Osteoblast (primary cell): Measurements from ENCODE around the gene WNT3A. TPM values are rescaled to one million over a fixed set of nuclear protein-coding genes. Genes with fewer than 3 reads are reported as not detected.

Experiments
- DNase-seq: peaks from one replicate; pipeline ENCODE4 v3.0.0; 2011; ENCODE audit warnings: low spot score, mixed read lengths; ENCODE audit not compliant: insufficient read length; ENCODE audit errors: missing footprints
- H2AFZ ChIP-seq: 2 replicates; pipeline ENCODE4 v1.6.0; 2011; ENCODE audit warnings: mild to moderate bottlenecking, low read length
- H3K27ac ChIP-seq: 2 replicates; pipeline ENCODE4 v1.5.1; 2011; ENCODE audit warnings: mild to moderate bottlenecking, low read depth, low read length, moderate library complexity
- H3K27me3 ChIP-seq: 2 replicates; pipeline ENCODE4 v1.6.0; 2012; ENCODE audit warnings: mild to moderate bottlenecking, control low read depth, inconsistent platforms, low read length, moderate library complexity; ENCODE audit not compliant: insufficient read depth
- H3K36me3 ChIP-seq: 2 replicates; pipeline ENCODE4 v1.5.1; 2011; ENCODE audit warnings: mild to moderate bottlenecking, low read length, control low read depth, moderate library complexity; ENCODE audit not compliant: insufficient read depth
- H3K4me1 ChIP-seq: 2 replicates; pipeline ENCODE4 v1.5.1; 2011; ENCODE audit warnings: mild to moderate bottlenecking, low read length, control low read depth, moderate library complexity; ENCODE audit not compliant: insufficient read depth
- H3K4me2 ChIP-seq: 2 replicates; pipeline ENCODE4 v1.6.0; 2011; ENCODE audit warnings: mild to moderate bottlenecking, low read length; ENCODE audit not compliant: insufficient read depth
- H3K4me3 ChIP-seq: fragments of 200-600 bp; sonication (generic); 3 replicates; pipeline ENCODE4 v1.5.1; 2012; ENCODE audit warnings: mild to moderate bottlenecking, low read length, inconsistent platforms; ENCODE audit not compliant: insufficient read depth
- H3K79me2 ChIP-seq: 2 replicates; pipeline ENCODE4 v1.6.0; 2012; ENCODE audit warnings: mild to moderate bottlenecking, low read length, control low read depth, inconsistent platforms; ENCODE audit not compliant: insufficient read depth
- H3K9me3 ChIP-seq: 2 replicates; pipeline ENCODE4 v1.5.1; 2011; ENCODE audit warnings: low read depth, low read length, control low read depth
- H4K20me1 ChIP-seq: 2 replicates; pipeline ENCODE4 v1.6.0; 2012; ENCODE audit warnings: mild to moderate bottlenecking, low read length, control low read depth; ENCODE audit not compliant: insufficient read depth
- total RNA-seq: library from RNA; depleted of rRNA; stranded (reverse); fragments of >200 nt; gene quantifications from 2 replicates; pipeline ENCODE4 v1.2.3, GENCODE V29; 2012
- TF ChIP-seq, protein P1 (sequence below): IDR thresholded peaks from 2 replicates; pipeline ENCODE4 v1.5.1; 2011; ENCODE audit warnings: mild to moderate bottlenecking, low read depth, low read length, moderate library complexity; ENCODE audit errors: extremely low read depth

The WNT3A gene
- total RNA-seq, 1 donor = not detected

DNA sequence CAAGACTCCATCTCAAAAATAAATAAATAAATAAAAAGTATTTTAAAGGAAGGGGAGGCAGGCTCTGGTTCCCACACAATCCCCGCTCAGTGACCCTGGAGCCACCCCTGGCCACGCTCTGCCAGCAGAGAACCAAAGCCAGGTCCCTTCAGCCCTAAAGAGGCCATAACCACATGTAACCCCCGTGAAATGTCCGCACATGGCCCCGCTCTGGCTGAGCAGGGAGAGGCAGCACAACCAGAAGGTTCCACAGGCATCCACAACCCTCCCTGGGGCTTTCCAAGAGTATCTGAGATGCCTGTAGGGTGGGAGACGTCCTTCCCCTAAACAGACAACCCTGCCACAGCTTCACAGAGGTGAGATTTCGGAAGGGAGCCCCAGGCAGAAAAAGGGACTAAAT lies 74.3 kb downstream of the WNT3A start:
- Histone ChIP-seq H2AFZ (no peak overlapping the region), H3K36me3 (peaks cover 6% of the 10 kb centered on the region), H3K9me3 (no peaks in the 10 kb centered on the region), H4K20me1 (peaks cover 77% of the 10 kb centered on the region), H3K27ac (peak overlapping the region; percentile 30), H3K27me3 (no peaks in the 10 kb centered on the region), H3K4me3 (peak overlapping the region; percentile 94), H3K79me2 (peaks cover 67% of the 10 kb centered on the region), H3K4me2 (peak overlapping the region; percentile 93), H3K4me1 (peaks cover 27% of the 10 kb centered on the region)
- TF ChIP-seq, protein P1, sequence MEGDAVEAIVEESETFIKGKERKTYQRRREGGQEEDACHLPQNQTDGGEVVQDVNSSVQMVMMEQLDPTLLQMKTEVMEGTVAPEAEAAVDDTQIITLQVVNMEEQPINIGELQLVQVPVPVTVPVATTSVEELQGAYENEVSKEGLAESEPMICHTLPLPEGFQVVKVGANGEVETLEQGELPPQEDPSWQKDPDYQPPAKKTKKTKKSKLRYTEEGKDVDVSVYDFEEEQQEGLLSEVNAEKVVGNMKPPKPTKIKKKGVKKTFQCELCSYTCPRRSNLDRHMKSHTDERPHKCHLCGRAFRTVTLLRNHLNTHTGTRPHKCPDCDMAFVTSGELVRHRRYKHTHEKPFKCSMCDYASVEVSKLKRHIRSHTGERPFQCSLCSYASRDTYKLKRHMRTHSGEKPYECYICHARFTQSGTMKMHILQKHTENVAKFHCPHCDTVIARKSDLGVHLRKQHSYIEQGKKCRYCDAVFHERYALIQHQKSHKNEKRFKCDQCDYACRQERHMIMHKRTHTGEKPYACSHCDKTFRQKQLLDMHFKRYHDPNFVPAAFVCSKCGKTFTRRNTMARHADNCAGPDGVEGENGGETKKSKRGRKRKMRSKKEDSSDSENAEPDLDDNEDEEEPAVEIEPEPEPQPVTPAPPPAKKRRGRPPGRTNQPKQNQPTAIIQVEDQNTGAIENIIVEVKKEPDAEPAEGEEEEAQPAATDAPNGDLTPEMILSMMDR = no peak
- DNase-seq = peak; percentile 88

DNA sequence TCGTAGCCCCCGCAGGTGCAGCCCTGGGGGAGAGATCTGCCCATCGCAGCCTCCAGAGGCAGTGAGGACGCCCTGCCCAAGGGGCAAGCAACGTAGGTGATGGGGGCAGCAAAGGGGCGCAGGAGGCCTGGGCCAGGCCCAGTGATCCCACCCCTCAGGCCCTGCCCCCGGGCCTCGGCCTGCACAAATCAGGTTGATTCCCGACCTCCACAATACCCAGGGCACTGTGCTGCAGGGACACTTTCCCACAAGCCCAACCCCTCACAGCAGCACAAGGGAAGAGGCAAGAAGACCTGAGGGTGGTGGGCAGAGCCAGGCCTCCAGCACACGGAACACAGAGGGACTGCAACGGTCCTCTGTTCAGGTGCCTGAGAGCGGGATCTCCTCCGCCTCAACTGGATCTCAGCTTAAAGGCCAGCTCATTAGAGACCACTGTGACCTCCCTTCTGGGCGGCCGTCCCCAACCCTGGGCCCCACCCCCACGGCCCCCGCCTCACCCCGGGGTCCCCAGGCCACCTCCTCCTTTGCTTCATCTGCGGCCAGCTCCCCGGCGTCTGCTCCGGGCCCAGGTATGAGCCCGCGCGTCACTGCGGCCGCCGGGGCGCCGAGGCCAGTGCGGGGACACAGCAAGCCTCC lies 74.9 kb downstream of the WNT3A start:
- peak overlapping the region; percentile 93 for H3K4me2 ChIP-seq
- TF ChIP-seq, protein P1 = no peak
- peak; percentile 91 for DNase-seq
- H3K9me3 ChIP-seq = no peaks in the 10 kb centered on the region
- peaks cover 73% of the 10 kb centered on the region for H3K79me2 ChIP-seq
- peak overlapping the region; percentile 91 for H3K27ac ChIP-seq
- peak overlapping the region; percentile 75 for H2AFZ ChIP-seq
- H3K36me3 ChIP-seq = peaks cover 6% of the 10 kb centered on the region
- no peaks in the 10 kb centered on the region for H3K27me3 ChIP-seq
- peaks cover 77% of the 10 kb centered on the region for H4K20me1 ChIP-seq
- peak overlapping the region; percentile 94 for H3K4me3 ChIP-seq
- H3K4me1 ChIP-seq = peaks cover 33% of the 10 kb centered on the region

DNA sequence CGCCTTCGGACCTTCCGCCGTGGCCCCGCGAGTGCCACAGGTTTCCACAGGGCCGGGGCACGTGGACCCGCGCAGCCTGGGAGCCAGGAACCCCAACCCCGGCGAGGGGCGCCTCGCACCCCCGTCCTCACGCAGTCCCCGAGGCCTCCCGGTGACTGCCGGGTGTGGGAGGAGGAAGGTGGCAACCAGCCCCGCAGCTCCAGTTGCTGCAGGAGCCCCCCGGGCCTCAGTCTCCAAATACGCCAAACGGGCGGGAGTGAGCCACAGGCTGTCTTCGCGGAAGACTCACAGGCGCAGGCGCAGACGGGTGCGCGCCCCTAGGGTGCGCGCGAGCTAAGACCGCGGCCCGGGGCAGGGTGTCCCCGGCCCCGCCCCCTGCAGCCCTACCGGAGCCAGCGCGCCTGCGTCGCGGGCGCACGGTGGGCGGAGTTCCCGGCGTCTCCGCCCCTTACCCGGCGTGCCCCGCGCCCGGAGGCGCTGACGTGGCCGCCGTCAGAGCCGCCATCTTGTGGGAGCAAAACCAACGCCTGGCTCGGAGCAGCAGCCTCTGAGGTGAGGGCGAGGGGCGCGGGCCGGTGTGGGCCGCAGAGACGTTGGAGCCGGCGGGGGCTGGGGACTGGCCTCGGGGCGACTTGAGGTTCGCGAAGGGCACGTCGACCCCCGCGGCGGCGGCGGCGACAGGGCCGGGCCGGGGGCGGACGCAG lies 75.6 kb downstream of the WNT3A start, which contains the start of gene ARF1:
Gene ARF1 (plus strand): TSS at position 495 of the 704 bp plus-strand sequence. CDS start 14,407 bp downstream, outside the sequence.
- Histone ChIP-seq H4K20me1 (peaks cover 77% of the 10 kb centered on the region), H3K27ac (peak within 1 kb of the TSS; percentile 91), H3K27me3 (no peaks in the 10 kb centered on the region), H3K4me3 (peak within 1 kb of the TSS; percentile 94), H3K79me2 (peaks cover 80% of the 10 kb centered on the region), H3K4me2 (peak within 1 kb of the TSS; percentile 100), H3K36me3 (peaks cover 6% of the 10 kb centered on the region), H3K4me1 (peaks cover 39% of the 10 kb centered on the region), H3K9me3 (no peaks in the 10 kb centered on the region), H2AFZ (peak within 1 kb of the TSS; percentile 75)
- DNase-seq = peak; percentile 100
- TF ChIP-seq, protein P1 = no peak
